Measurements from ENCODE around the gene PTBP1. TPM values are rescaled to one million over a fixed set of nuclear protein-coding genes. Genes with fewer than 3 reads are reported as not detected.
A peak's percentile ranks its signal among the peaks of the same experiment; 100 is the strongest.

Gene PTBP1
- total RNA-seq, 4 donors from 2014 or later = 45.0 to 278 (median 106) TPM

- DNase-seq = no peak
- TF ChIP-seq CTCF (IDR thresholded peaks at IDR 0.05) = no peak
- TF ChIP-seq POLR2A (IDR thresholded peaks at IDR 0.05) = no peak
- Histone ChIP-seq H3K4me1 (no peaks in the 10 kb centered on the region), H3K36me3 (no peaks in the 10 kb centered on the region), H3K27ac (peak overlapping the region; percentile 25 to 58), H3K9me3 (no peaks in the 10 kb centered on the region), H3K27me3 (no peaks in the 10 kb centered on the region), H3K4me3 (no peak overlapping the region)
- intact Hi-C loops (cut with DNase I; ENCODE audit: low total_unique reads) = no loop called here
Observed at GRCh38 chr19:782185-782877, 14.9 kb upstream of the PTBP1 start.

GRCh38 chr19:782878-783668 is 14.2 kb upstream of the PTBP1 start:
- Histone ChIP-seq H3K4me3 (no peak overlapping the region), H3K27me3 (no peaks in the 10 kb centered on the region), H3K36me3 (no peaks in the 10 kb centered on the region), H3K4me1 (no peaks in the 10 kb centered on the region), H3K27ac (peak overlapping the region; percentile 29 to 58), H3K9me3 (no peaks in the 10 kb centered on the region)
- TF ChIP-seq POLR2A (IDR thresholded peaks at IDR 0.05) = no peak
- no peak for TF ChIP-seq CTCF (IDR thresholded peaks at IDR 0.05)
- DNase-seq = no peak
- intact Hi-C loops (cut with DNase I; ENCODE audit: low total_unique reads) = no loop called here

- no peaks in the 10 kb centered on the region for H3K4me1 ChIP-seq
- H3K27me3 ChIP-seq = no peaks in the 10 kb centered on the region
- H3K4me3 ChIP-seq = no peak overlapping the region
- no peaks in the 10 kb centered on the region for H3K36me3 ChIP-seq
- no peak overlapping the region for H3K27ac ChIP-seq
- no peaks in the 10 kb centered on the region for H3K9me3 ChIP-seq
- TF ChIP-seq CTCF (IDR thresholded peaks at IDR 0.05) (no peak), POLR2A (IDR thresholded peaks at IDR 0.05) (no peak)
- intact Hi-C loops (cut with DNase I; ENCODE audit: low total_unique reads) = no loop called here
- no peak for DNase-seq
Observed at GRCh38 chr19:784541-784940, 12.7 kb upstream of the PTBP1 start.

GRCh38 chr19:787536-787935 is 9.7 kb upstream of the PTBP1 start:
- Histone ChIP-seq H3K4me1 (no peaks in the 10 kb centered on the region), H3K9me3 (no peaks in the 10 kb centered on the region), H3K36me3 (no peaks in the 10 kb centered on the region), H3K4me3 (no peak overlapping the region), H3K27ac (no peak overlapping the region), H3K27me3 (no peaks in the 10 kb centered on the region)
- TF ChIP-seq POLR2A (IDR thresholded peaks at IDR 0.05) (no peak), CTCF (IDR thresholded peaks at IDR 0.05) (no peak)
- no peak for DNase-seq
- intact Hi-C loops (cut with DNase I; ENCODE audit: low total_unique reads) = no loop called here

- no peak for DNase-seq
- intact Hi-C loops (cut with DNase I; ENCODE audit: low total_unique reads) = no loop called here
- no peaks in the 10 kb centered on the region for H3K36me3 ChIP-seq
- peak overlapping the region; percentile 52 to 58 for H3K27ac ChIP-seq
- no peaks in the 10 kb centered on the region for H3K9me3 ChIP-seq
- no peak for TF ChIP-seq POLR2A (IDR thresholded peaks at IDR 0.05)
- no peak for TF ChIP-seq CTCF (IDR thresholded peaks at IDR 0.05)
- no peak overlapping the region for H3K4me3 ChIP-seq
- no peaks in the 10 kb centered on the region for H3K27me3 ChIP-seq
- H3K4me1 ChIP-seq = no peaks in the 10 kb centered on the region
Observed at GRCh38 chr19:788686-788982, 8.6 kb upstream of the PTBP1 start.
